HepG2 (cell line): ENCODE results near the gene SOX12. TPM values are rescaled to one million over a fixed set of nuclear protein-coding genes. Genes with fewer than 3 reads are reported as not detected.
A peak's percentile ranks its signal among the peaks of the same experiment; 100 is the strongest.

Experiments used
- CREB1 ChIP-seq, 2 experiments: fragments of 450-650 bp in 1 of 2; IDR thresholded peaks; 2 replicates each; pipeline ENCODE4 v1.6.1; 2016 to 2017; ENCODE audit warnings: control low read depth in 1 of 2, mild to moderate bottlenecking in 1 of 2, missing compliant biosample characterization in 1 of 2, missing genetic modification characterization in 1 of 2
- HNRNPK ChIP-seq: fragments of 200-400 bp; formaldehyde crosslinking; IDR thresholded peaks from 2 replicates; pipeline ENCODE4 v1.6.1; 2018; ENCODE audit warnings: low read length, low read depth, moderate library complexity, mild to moderate bottlenecking; ENCODE audit not compliant: poor library complexity, severe bottlenecking
- NRL ChIP-seq: sonication (generic); formaldehyde crosslinking; IDR thresholded peaks from 2 replicates; pipeline ENCODE4 v1.5.0; 2020; ENCODE audit warnings: missing genetic modification reagents, mild to moderate bottlenecking, moderate library complexity, borderline replicate concordance
- SRF ChIP-seq: IDR thresholded peaks from 2 replicates; pipeline ENCODE4 v1.6.1; 2011; ENCODE audit warnings: mild to moderate bottlenecking, low read depth, low read length, moderate library complexity
- TGIF2 ChIP-seq: IDR thresholded peaks from 2 replicates; pipeline ENCODE4 v1.6.1; 2016; ENCODE audit warnings: control low read depth, missing compliant biosample characterization
- ZC3H13 ChIP-seq: sonication (generic); formaldehyde crosslinking; IDR thresholded peaks from 2 replicates; pipeline ENCODE4 v1.8.1; 2023; ENCODE audit warnings: mild to moderate bottlenecking, missing genetic modification reagents, moderate library complexity
- ZNF124 ChIP-seq: sonication (generic); formaldehyde crosslinking; IDR thresholded peaks from 2 replicates; pipeline ENCODE4 v1.4.0; 2020; ENCODE audit warnings: missing genetic modification reagents
- ZNF335 ChIP-seq: sonication (generic); formaldehyde crosslinking; IDR thresholded peaks from 2 replicates; pipeline ENCODE4 v1.4.0; 2020; ENCODE audit warnings: missing genetic modification reagents
- ZNF430 ChIP-seq: sonication (generic); formaldehyde crosslinking; IDR thresholded peaks from 2 replicates; pipeline ENCODE4 v1.9.0; 2021; ENCODE audit warnings: mild to moderate bottlenecking, missing genetic modification reagents
- ZNF616 ChIP-seq: sonication (generic); formaldehyde crosslinking; IDR thresholded peaks from 2 replicates; pipeline ENCODE4 v1.5.0; 2020; ENCODE audit warnings: low read depth, mild to moderate bottlenecking, missing genetic modification reagents
- ZNF619 ChIP-seq: sonication (generic); formaldehyde crosslinking; IDR thresholded peaks from 2 replicates; pipeline ENCODE4 v1.4.0; 2020; ENCODE audit warnings: mild to moderate bottlenecking, missing genetic modification reagents
- polyA plus RNA-seq, 8 experiments: library from polyadenylated mRNA; depleted of rRNA in 3 of 8; stranded (reverse) in 7 of 8; unstranded in 1 of 8; fragments of >200 nt; fragmentation: Illumina TruSeq in 4 of 8; extraction: Trizol in 4 of 8; gene quantifications; 2 replicates each; pipeline versions ENCODE4 v1.2.1 to v1.2.3, GENCODE V29; 2011 to 2016; ENCODE audit warnings: low read depth in 4 of 8, missing spikeins in 1 of 8, mixed read lengths in 1 of 8; ENCODE audit not compliant: insufficient read depth in 1 of 8
- total RNA-seq, 5 experiments: library from RNA; depleted of rRNA; stranded (reverse); fragments of >200 nt; fragmentation: Illumina TruSeq; extraction: Trizol; gene quantifications; 2 replicates each; pipeline ENCODE4 v1.2.3, GENCODE V29; 2016; ENCODE audit warnings: low read depth in 1 of 5
- TF ChIP-seq, protein P1 (sequence below): sonication (generic); formaldehyde crosslinking; IDR thresholded peaks from 2 replicates; pipeline ENCODE4 v1.9.0; 2021; ENCODE audit warnings: missing genetic modification reagents, mild to moderate bottlenecking, borderline replicate concordance
- TF ChIP-seq, protein P2 (sequence below): sonication (generic); formaldehyde crosslinking; IDR thresholded peaks from 2 replicates; pipeline ENCODE4 v1.5.1; 2020; ENCODE audit warnings: mild to moderate bottlenecking, missing genetic modification reagents, borderline replicate concordance
- TF ChIP-seq, protein P3 (sequence below): sonication (generic); formaldehyde crosslinking; IDR thresholded peaks from 2 replicates; pipeline ENCODE4 v1.9.0; 2022; ENCODE audit warnings: missing genetic modification reagents, mild to moderate bottlenecking, borderline replicate concordance
- TF ChIP-seq, protein P4 (sequence below): fragments of 450-650 bp; IDR thresholded peaks from 2 replicates; pipeline ENCODE4 v1.6.1; 2017
- TF ChIP-seq, protein P5 (sequence below): sonication (generic); formaldehyde crosslinking; IDR thresholded peaks from 2 replicates; pipeline ENCODE4 v1.4.0; 2020; ENCODE audit warnings: low read depth, mild to moderate bottlenecking, missing genetic modification reagents

The SOX12 gene
- total and polyA plus RNA-seq, 2 of the 13 experiments (the other 11 are each of a cell fraction or from before 2014, with no cell fraction given): 10.0 to 18.7 TPM

DNA sequence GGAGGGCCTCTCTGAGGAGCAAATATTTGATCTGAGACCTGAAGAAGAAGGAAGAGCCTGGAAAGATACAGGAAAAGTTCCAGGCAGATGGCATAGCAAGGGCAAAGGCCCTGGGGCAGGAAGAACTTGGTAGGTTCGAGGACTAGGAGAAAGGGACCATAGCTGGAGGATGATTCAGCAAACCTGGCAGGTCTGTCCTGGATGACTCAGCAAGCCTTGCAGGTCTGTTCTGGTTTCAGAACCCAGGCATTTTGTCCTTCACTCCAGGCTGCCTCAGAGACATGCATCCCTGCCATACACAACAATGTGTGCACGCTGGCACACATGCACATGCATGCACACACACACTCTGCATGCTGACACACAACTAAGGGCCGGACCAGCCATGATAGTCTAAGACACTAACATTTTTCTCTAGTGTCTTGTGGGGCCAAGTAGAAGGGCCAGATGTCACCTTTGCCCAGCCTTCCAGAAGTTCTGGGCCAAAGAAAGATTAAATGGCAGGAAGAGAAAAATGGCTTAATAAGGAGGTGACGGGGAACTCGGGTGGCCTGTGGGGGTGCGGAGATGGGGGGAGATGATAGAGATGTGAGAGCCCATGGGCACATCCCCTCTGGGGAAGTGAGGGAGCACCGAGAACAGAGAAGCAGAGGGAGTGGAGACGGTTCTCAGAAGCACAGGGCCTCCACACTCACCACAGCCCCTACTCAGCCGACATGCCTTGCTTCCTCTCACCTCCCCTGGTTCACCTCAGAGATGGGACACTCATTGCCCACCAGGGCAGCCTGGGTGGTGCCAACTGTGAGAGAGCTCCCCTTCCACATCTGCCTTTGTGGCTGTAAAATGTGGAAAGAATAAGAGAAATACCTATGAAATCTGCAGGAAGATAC, 39.8 kb downstream of the SOX12 start (continued):
- TF ChIP-seq, protein P1, sequence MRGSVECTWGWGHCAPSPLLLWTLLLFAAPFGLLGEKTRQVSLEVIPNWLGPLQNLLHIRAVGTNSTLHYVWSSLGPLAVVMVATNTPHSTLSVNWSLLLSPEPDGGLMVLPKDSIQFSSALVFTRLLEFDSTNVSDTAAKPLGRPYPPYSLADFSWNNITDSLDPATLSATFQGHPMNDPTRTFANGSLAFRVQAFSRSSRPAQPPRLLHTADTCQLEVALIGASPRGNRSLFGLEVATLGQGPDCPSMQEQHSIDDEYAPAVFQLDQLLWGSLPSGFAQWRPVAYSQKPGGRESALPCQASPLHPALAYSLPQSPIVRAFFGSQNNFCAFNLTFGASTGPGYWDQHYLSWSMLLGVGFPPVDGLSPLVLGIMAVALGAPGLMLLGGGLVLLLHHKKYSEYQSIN (CRISPR knock-in tag): no peak
- TF ChIP-seq, protein P2, sequence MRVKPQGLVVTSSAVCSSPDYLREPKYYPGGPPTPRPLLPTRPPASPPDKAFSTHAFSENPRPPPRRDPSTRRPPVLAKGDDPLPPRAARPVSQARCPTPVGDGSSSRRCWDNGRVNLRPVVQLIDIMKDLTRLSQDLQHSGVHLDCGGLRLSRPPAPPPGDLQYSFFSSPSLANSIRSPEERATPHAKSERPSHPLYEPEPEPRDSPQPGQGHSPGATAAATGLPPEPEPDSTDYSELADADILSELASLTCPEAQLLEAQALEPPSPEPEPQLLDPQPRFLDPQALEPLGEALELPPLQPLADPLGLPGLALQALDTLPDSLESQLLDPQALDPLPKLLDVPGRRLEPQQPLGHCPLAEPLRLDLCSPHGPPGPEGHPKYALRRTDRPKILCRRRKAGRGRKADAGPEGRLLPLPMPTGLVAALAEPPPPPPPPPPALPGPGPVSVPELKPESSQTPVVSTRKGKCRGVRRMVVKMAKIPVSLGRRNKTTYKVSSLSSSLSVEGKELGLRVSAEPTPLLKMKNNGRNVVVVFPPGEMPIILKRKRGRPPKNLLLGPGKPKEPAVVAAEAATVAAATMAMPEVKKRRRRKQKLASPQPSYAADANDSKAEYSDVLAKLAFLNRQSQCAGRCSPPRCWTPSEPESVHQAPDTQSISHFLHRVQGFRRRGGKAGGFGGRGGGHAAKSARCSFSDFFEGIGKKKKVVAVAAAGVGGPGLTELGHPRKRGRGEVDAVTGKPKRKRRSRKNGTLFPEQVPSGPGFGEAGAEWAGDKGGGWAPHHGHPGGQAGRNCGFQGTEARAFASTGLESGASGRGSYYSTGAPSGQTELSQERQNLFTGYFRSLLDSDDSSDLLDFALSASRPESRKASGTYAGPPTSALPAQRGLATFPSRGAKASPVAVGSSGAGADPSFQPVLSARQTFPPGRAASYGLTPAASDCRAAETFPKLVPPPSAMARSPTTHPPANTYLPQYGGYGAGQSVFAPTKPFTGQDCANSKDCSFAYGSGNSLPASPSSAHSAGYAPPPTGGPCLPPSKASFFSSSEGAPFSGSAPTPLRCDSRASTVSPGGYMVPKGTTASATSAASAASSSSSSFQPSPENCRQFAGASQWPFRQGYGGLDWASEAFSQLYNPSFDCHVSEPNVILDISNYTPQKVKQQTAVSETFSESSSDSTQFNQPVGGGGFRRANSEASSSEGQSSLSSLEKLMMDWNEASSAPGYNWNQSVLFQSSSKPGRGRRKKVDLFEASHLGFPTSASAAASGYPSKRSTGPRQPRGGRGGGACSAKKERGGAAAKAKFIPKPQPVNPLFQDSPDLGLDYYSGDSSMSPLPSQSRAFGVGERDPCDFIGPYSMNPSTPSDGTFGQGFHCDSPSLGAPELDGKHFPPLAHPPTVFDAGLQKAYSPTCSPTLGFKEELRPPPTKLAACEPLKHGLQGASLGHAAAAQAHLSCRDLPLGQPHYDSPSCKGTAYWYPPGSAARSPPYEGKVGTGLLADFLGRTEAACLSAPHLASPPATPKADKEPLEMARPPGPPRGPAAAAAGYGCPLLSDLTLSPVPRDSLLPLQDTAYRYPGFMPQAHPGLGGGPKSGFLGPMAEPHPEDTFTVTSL (CRISPR knock-in tag): no peak
- TF ChIP-seq, protein P3, sequence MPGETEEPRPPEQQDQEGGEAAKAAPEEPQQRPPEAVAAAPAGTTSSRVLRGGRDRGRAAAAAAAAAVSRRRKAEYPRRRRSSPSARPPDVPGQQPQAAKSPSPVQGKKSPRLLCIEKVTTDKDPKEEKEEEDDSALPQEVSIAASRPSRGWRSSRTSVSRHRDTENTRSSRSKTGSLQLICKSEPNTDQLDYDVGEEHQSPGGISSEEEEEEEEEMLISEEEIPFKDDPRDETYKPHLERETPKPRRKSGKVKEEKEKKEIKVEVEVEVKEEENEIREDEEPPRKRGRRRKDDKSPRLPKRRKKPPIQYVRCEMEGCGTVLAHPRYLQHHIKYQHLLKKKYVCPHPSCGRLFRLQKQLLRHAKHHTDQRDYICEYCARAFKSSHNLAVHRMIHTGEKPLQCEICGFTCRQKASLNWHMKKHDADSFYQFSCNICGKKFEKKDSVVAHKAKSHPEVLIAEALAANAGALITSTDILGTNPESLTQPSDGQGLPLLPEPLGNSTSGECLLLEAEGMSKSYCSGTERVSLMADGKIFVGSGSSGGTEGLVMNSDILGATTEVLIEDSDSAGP (CRISPR knock-in tag): 0 out of 2 replicates have a peak, but pooled peaks have one; percentile 12
- TF ChIP-seq, protein P4, sequence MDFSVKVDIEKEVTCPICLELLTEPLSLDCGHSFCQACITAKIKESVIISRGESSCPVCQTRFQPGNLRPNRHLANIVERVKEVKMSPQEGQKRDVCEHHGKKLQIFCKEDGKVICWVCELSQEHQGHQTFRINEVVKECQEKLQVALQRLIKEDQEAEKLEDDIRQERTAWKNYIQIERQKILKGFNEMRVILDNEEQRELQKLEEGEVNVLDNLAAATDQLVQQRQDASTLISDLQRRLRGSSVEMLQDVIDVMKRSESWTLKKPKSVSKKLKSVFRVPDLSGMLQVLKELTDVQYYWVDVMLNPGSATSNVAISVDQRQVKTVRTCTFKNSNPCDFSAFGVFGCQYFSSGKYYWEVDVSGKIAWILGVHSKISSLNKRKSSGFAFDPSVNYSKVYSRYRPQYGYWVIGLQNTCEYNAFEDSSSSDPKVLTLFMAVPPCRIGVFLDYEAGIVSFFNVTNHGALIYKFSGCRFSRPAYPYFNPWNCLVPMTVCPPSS: no peak
- TF ChIP-seq ZNF124 (CRISPR knock-in tag): no peak
- TF ChIP-seq TGIF2 (CRISPR knock-in tag): 0 out of 2 replicates have a peak, but pooled peaks have one; percentile 46
- 0 out of 2 replicates have a peak, but pooled peaks have one; percentile 24 for TF ChIP-seq ZNF619 (CRISPR knock-in tag)
- TF ChIP-seq ZNF430: 0 out of 2 replicates have a peak, but pooled peaks have one; percentile 31
- TF ChIP-seq ZNF335 (CRISPR knock-in tag): no peak
- TF ChIP-seq, protein P5, sequence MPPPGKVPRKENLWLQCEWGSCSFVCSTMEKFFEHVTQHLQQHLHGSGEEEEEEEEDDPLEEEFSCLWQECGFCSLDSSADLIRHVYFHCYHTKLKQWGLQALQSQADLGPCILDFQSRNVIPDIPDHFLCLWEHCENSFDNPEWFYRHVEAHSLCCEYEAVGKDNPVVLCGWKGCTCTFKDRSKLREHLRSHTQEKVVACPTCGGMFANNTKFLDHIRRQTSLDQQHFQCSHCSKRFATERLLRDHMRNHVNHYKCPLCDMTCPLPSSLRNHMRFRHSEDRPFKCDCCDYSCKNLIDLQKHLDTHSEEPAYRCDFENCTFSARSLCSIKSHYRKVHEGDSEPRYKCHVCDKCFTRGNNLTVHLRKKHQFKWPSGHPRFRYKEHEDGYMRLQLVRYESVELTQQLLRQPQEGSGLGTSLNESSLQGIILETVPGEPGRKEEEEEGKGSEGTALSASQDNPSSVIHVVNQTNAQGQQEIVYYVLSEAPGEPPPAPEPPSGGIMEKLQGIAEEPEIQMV (CRISPR knock-in tag): peak; percentile 45; the same call in 1 of the 2 replicates
- TF ChIP-seq SRF: no peak
- no peak for TF ChIP-seq ZC3H13 (CRISPR knock-in tag)
- TF ChIP-seq ZNF616 (CRISPR knock-in tag): 0 out of 2 replicates have a peak, but pooled peaks have one; percentile 32
- peak; percentile 39; the same call in 1 of the 2 replicates for TF ChIP-seq NRL
- no peak for TF ChIP-seq CREB1 (IDR thresholded peaks at IDR 0.05)
- TF ChIP-seq CREB1 (CRISPR knock-in tag; IDR thresholded peaks at IDR 0.05): no peak
- no peak for TF ChIP-seq HNRNPK
